ENCODE data around the gene CP. TPM values are rescaled to one million over a fixed set of nuclear protein-coding genes. Genes with fewer than 3 reads are reported as not detected.

CP gene
- total RNA-seq, 1 experiment from 2014 or later, result 0.52 TPM

GRCh38 chr3:149151843-149152242, 69.8 kb downstream of the CP start (continued):
- TF ChIP-seq ZFX (IDR thresholded peaks at IDR 0.05) (no peak), RAD21 (IDR thresholded peaks at IDR 0.05; ENCODE audit: low read depth) (no peak)

DNA sequence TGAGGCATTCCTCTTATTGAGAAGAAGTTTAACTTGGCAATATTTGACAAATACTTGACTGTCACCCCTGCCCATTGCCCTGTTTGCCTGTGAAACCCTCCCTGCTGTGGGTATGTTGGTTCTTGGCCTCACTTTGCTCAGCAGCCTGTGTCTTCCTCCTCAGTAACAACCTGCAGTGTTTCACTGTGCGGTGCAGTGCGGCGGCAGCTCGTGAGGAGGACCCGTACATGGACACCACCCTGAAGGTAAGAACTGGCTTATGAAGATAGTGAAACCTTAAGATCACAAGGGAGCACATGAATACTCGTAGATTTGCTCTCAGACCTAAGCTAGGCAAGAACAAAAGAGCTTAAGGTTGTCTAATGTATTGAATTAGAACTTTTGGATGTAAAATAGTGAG, 71.2 kb downstream of the CP start:
- Histone ChIP-seq H4K20me1 (ENCODE audit: insufficient read depth) (no peaks in the 10 kb centered on the region), H3K27me3 (ENCODE audit: insufficient read depth, low read length) (no peaks in the 10 kb centered on the region), H3K4me1 (ENCODE audit: control insufficient read depth in 1 of 2, insufficient read depth in 2 of 2, low read length in 2 of 2) (no peaks in the 10 kb centered on the region), H3K9ac (ENCODE audit: low read length) (no peak overlapping the region), H3K27ac (ENCODE audit: low read depth, low read length) (no peak overlapping the region), H2AFZ (ENCODE audit: low read depth, low read length, poor library complexity, severe bottlenecking) (no peak overlapping the region), H3K9me2 (ENCODE audit: insufficient read depth) (no peaks in the 10 kb centered on the region), H3K4me2 (ENCODE audit: low read length) (no peak overlapping the region), H3K4me3 (replicated peaks in 1 of 2; ENCODE audit: low read depth in 1 of 2, low read length in 2 of 2) (no peak overlapping the region), H3K79me2 (ENCODE audit: insufficient read depth, low read length) (no peaks in the 10 kb centered on the region), H3K9me3 (ENCODE audit: control insufficient read depth in 1 of 2, insufficient read depth in 1 of 2, low read depth in 1 of 2, low read length in 2 of 2) (no peaks in the 10 kb centered on the region), H3K36me3 (ENCODE audit: control insufficient read depth in 1 of 2, insufficient read depth in 2 of 2, low read length in 2 of 2) (peaks cover 2 to 4% of the 10 kb centered on the region in 2 experiments; a peak in 1 of 4 replicates)
- RAD21 ChIA-PET (ENCODE audit: low non-redundant PET in 1 of 2, low total read pairs in 2 of 2, uncharacterized antibody in 2 of 2, unreplicated experiment in 2 of 2), result no interaction called here
- intact Hi-C loops (cut with micrococcal nuclease), result no loop called here
- no peak for ATAC-seq
- BruUV-seq (replicated peaks), result no TSS peak
- TF ChIP-seq, protein P1, sequence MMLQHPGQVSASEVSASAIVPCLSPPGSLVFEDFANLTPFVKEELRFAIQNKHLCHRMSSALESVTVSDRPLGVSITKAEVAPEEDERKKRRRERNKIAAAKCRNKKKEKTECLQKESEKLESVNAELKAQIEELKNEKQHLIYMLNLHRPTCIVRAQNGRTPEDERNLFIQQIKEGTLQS (IDR thresholded peaks at IDR 0.05), result no peak
- TF ChIP-seq, protein P2, sequence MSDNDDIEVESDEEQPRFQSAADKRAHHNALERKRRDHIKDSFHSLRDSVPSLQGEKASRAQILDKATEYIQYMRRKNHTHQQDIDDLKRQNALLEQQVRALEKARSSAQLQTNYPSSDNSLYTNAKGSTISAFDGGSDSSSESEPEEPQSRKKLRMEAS (IDR thresholded peaks at IDR 0.05), result no peak
- POLR2A ChIA-PET, result no interaction called here
- no peak for DNase-seq (ENCODE audit: low read depth, low spot score)
- CTCF ChIA-PET, result no interaction called here

DNA sequence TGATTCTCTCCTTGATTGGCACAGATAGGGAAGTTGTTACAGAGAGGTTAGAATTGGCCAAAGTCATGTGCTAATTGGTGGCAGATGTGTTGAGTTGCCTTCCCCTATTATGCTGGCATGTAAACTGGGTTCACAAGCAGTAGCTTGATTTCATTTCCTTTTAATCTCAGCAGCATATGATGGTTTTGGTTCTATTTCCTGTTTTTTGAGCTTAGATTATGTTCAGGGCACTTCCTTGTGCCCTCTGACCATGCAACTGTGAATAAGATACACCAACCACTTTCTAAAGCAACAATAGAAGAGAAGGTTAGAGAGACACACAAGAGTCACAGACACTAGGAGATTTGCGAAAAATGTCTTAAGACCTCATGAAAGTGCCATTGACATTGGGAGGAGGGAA, 75.7 kb downstream of the CP start:
- no peak for DNase-seq (ENCODE audit: low read depth, low spot score)
- TF ChIP-seq FOSL1 (IDR thresholded peaks at IDR 0.05; ENCODE audit: low read depth) (no peak), ZNF274 (IDR thresholded peaks at IDR 0.05; ENCODE audit: low read depth, low read length) (no peak), ZBTB33 (IDR thresholded peaks at IDR 0.05; ENCODE audit: extremely low read depth, insufficient replicate concordance, low read length) (no peak), POLR2AphosphoS5 (IDR thresholded peaks at IDR 0.05; ENCODE audit: low read depth, low read length) (no peak), CEBPB (IDR thresholded peaks at IDR 0.05; ENCODE audit: low read depth) (no peak), CBX3 (IDR thresholded peaks at IDR 0.05; ENCODE audit: low read depth) (no peak), SRF (IDR thresholded peaks at IDR 0.05; ENCODE audit: low read depth) (no peak), EGR1 (IDR thresholded peaks at IDR 0.05; ENCODE audit: low read depth) (no peak), ELF1 (IDR thresholded peaks at IDR 0.05; ENCODE audit: borderline replicate concordance, low read depth) (no peak), RAD21 (IDR thresholded peaks at IDR 0.05; ENCODE audit: low read depth) (no peak)
- ChIA-PET RAD21 (ENCODE audit: low non-redundant PET in 1 of 2, low total read pairs in 2 of 2, uncharacterized antibody in 2 of 2, unreplicated experiment in 2 of 2) (no interaction called here), CTCF (no interaction called here), POLR2A (no interaction called here)
- Histone ChIP-seq H3K4me3 (replicated peaks in 1 of 2; ENCODE audit: low read depth in 1 of 2, low read length in 2 of 2) (no peak overlapping the region), H3K4me1 (ENCODE audit: control insufficient read depth in 1 of 2, insufficient read depth in 2 of 2, low read length in 2 of 2) (no peaks in the 10 kb centered on the region), H2AFZ (ENCODE audit: low read depth, low read length, poor library complexity, severe bottlenecking) (no peak overlapping the region), H4K20me1 (ENCODE audit: insufficient read depth) (no peaks in the 10 kb centered on the region), H3K79me2 (ENCODE audit: insufficient read depth, low read length) (no peaks in the 10 kb centered on the region), H3K9me3 (ENCODE audit: control insufficient read depth in 1 of 2, insufficient read depth in 1 of 2, low read depth in 1 of 2, low read length in 2 of 2) (no peaks in the 10 kb centered on the region), H3K9me2 (ENCODE audit: insufficient read depth) (no peaks in the 10 kb centered on the region), H3K4me2 (ENCODE audit: low read length) (no peak overlapping the region), H3K27me3 (ENCODE audit: insufficient read depth, low read length) (no peaks in the 10 kb centered on the region), H3K27ac (ENCODE audit: low read depth, low read length) (no peak overlapping the region), H3K36me3 (ENCODE audit: control insufficient read depth in 1 of 2, insufficient read depth in 2 of 2, low read length in 2 of 2) (0 out of 4 replicates have a peak, but pooled peaks cover 0 to 4% of the 10 kb centered on the region in 2 experiments), H3K9ac (ENCODE audit: low read length) (no peak overlapping the region)
- intact Hi-C loops (cut with micrococcal nuclease), result no loop called here
- no peak for ATAC-seq
- no TSS peak for BruUV-seq (replicated peaks)
